Neural progenitor cell (in vitro differentiated cells): ENCODE results near the gene CHRM5.

Source experiments
- CTCF ChIP-seq: fragments of 200-600 bp; sonication (generic); IDR thresholded peaks from 2 replicates; pipeline ENCODE4 v1.5.1; 2017; ENCODE audit warnings: antibody characterized with exemption, mild to moderate bottlenecking
- EZH2 ChIP-seq: fragments of 200-600 bp; sonication (generic); IDR thresholded peaks from 2 replicates; pipeline ENCODE4 v1.6.1; 2017; ENCODE audit warnings: antibody characterized with exemption, mild to moderate bottlenecking, moderate library complexity
- EZH2phosphoT487 ChIP-seq: fragments of 200-600 bp; sonication (generic); IDR thresholded peaks from 2 replicates; pipeline ENCODE4 v1.6.1; 2017; ENCODE audit warnings: antibody characterized with exemption

- TF ChIP-seq EZH2 (no peak), CTCF (no peak), EZH2phosphoT487 (no peak)
Measured at GRCh38 chr15:34011481-34011880, 43.2 kb downstream of the CHRM5 start.
